VCaP (cell line): ENCODE results near the gene EBI3.
A peak's percentile ranks its signal among the peaks of the same experiment; 100 is the strongest.

ENCODE experiments used
- H3K27ac ChIP-seq: fragments of 450-650 bp; 2 replicates; pipeline ENCODE4 v1.5.1; 2017
- CTCF ChIP-seq: fragments of 450-650 bp; conservative IDR thresholded peaks from 2 replicates; pipeline ENCODE4 v1.5.1; 2017; ENCODE audit warnings: mild to moderate bottlenecking, moderate library complexity

Gene EBI3

GRCh38 chr19:4229179-4229931, at the start of gene EBI3:
TSS of gene EBI3 (plus strand) at chr19:4229523. CDS start at chr19:4229551, 28 bp downstream.
- no peak for TF ChIP-seq CTCF
- H3K27ac ChIP-seq = no peak within 1 kb of the TSS

- no peak overlapping the region; the same call in 1 of the 2 replicates for H3K27ac ChIP-seq
- TF ChIP-seq CTCF = no peak
Observed at GRCh38 chr19:4181053-4181508, 48.2 kb upstream of the EBI3 start.

- H3K27ac ChIP-seq = peak within 1 kb of the TSS; percentile 71
- no peak for TF ChIP-seq CTCF
Observed at GRCh38 chr19:4182084-4182810, 47.1 kb upstream of the EBI3 start, which contains the start of the genes ANKRD24 and SIRT6. TSS of gene ANKRD24 (plus strand) at chr19:4182689. CDS start at chr19:4186426, 3,737 bp downstream. TSS of gene SIRT6 (minus strand) at chr19:4182563. CDS start at chr19:4182539, 24 bp downstream.

GRCh38 chr19:4183967-4184717, 45.2 kb upstream of the EBI3 start:
- no peak overlapping the region for H3K27ac ChIP-seq
- TF ChIP-seq CTCF = no peak

GRCh38 chr19:4184718-4185352, 44.5 kb upstream of the EBI3 start:
- no peak for TF ChIP-seq CTCF

GRCh38 chr19:4185413-4186086, 43.8 kb upstream of the EBI3 start:
- no peak overlapping the region for H3K27ac ChIP-seq
- no peak for TF ChIP-seq CTCF

More at GRCh38 chr19:4184718-4185352, 44.5 kb upstream of the EBI3 start:
- no peak overlapping the region for H3K27ac ChIP-seq
